Right lobe of liver (tissue), 4 donors: ENCODE results near the gene VDAC1.

Source experiments
- CTCF ChIP-seq, 4 donors: fragments of 200-600 bp in 3 of 4; fragments of 450-650 bp in 1 of 4; IDR thresholded peaks; one replicate each; pipeline versions ENCODE4 v1.5.1 to v1.8.0; 2016 to 2022; ENCODE audit warnings: antibody characterized with exemption in 4 of 4, mild to moderate bottlenecking in 2 of 4
- POLR2A ChIP-seq: fragments of 450-650 bp; IDR thresholded peaks from one replicate; pipeline ENCODE4 v1.6.1; 2017; ENCODE audit warnings: antibody characterized with exemption, mild to moderate bottlenecking
- donor health status: DM: no; HTN: no; CAD: no.
- donor health status: DM: no; HTN: no; CAD: no.
- donor health status: DM: no; HTN: yes; CAD: no.

GRCh38 chr5:134008266-134008749 lies 3.5 kb upstream of the VDAC1 start:
- TF ChIP-seq POLR2A, result no peak
- no peak for TF ChIP-seq CTCF (IDR thresholded peaks at IDR 0.05)
